SU-DHL-6 (cell line): ENCODE results near the gene UBE4B.

Experiments used
- H2AFZ ChIP-seq: fragments of 200-600 bp; sonication (generic); 2 replicates; pipeline ENCODE4 v1.6.1; 2014; ENCODE audit warnings: low read depth, mild to moderate bottlenecking, moderate library complexity, mixed read lengths, antibody characterized with exemption, low read length; ENCODE audit not compliant: severe bottlenecking
- H3F3A ChIP-seq: fragments of 200-600 bp; shearing (Covaris generic); 2 replicates; pipeline ENCODE4 v1.6.0; 2016; ENCODE audit warnings: antibody characterized with exemption, mild to moderate bottlenecking; ENCODE audit not compliant: insufficient read depth
- H3K27ac ChIP-seq: fragments of 200-600 bp; sonication (generic); 2 replicates; pipeline ENCODE4 v1.5.1; 2016; ENCODE audit warnings: low read depth, mild to moderate bottlenecking, low read length, moderate library complexity, mixed read lengths
- H3K27me3 ChIP-seq: fragments of 200-600 bp; sonication (generic), shearing (Covaris generic); 2 replicates; pipeline ENCODE4 v1.6.0; 2014; ENCODE audit warnings: mild to moderate bottlenecking, low read length
- H3K36me3 ChIP-seq: fragments of 200-600 bp; sonication (generic); 2 replicates; pipeline ENCODE4 v1.6.1; 2014; ENCODE audit warnings: mild to moderate bottlenecking, low read length, mixed read lengths
- H3K4me2 ChIP-seq: fragments of 300-600, 200-600 bp; shearing (Covaris generic), sonication (generic); 2 replicates; pipeline ENCODE4 v1.6.0; 2014; ENCODE audit warnings: low read length, low read depth, mild to moderate bottlenecking; ENCODE audit not compliant: poor library complexity, severe bottlenecking
- H3K4me3 ChIP-seq: fragments of 200-600 bp; sonication (generic); 2 replicates; pipeline ENCODE4 v1.5.1; 2014; ENCODE audit warnings: antibody characterized with exemption, low read length, mild to moderate bottlenecking, mixed read lengths; ENCODE audit not compliant: insufficient read depth, poor library complexity, severe bottlenecking
- H3K79me2 ChIP-seq: fragments of 200-600 bp; sonication (generic); 2 replicates; pipeline ENCODE4 v1.6.1; 2014; ENCODE audit warnings: mild to moderate bottlenecking, low read length, moderate library complexity; ENCODE audit not compliant: insufficient read depth
- H3K9ac ChIP-seq: fragments of 200-600 bp; sonication (generic); 2 replicates; pipeline ENCODE4 v1.7.0; 2014; ENCODE audit warnings: mild to moderate bottlenecking, low read length
- H3K9me2 ChIP-seq: fragments of 200-600 bp; sonication (generic); replicated peaks from 2 replicates; pipeline ENCODE4 v1.6.1; 2014; ENCODE audit warnings: low read length; ENCODE audit not compliant: insufficient read depth
- H3K9me3 ChIP-seq: fragments of 200-600 bp; sonication (generic); 2 replicates; pipeline ENCODE4 v1.6.1; 2014; ENCODE audit warnings: low read length, mixed read lengths; ENCODE audit not compliant: insufficient read depth
- H4K20me1 ChIP-seq: fragments of 200-600 bp; sonication (generic); 2 replicates; pipeline ENCODE4 v1.6.1; 2014; ENCODE audit warnings: low read depth, mild to moderate bottlenecking, antibody characterized with exemption, low read length, moderate library complexity, mixed read lengths
- EZH2phosphoT487 ChIP-seq: fragments of 200-600 bp; sonication (generic), shearing (Covaris generic); conservative IDR thresholded peaks from 2 replicates; pipeline ENCODE4 v1.6.1; 2018; ENCODE audit warnings: mild to moderate bottlenecking, antibody characterized with exemption, low read length, moderate library complexity, mixed read lengths
- TF ChIP-seq, protein P1 (sequence below): fragments of 200-600 bp; sonication (generic); IDR thresholded peaks from one replicate; pipeline ENCODE4 v1.5.1; 2017; ENCODE audit warnings: antibody characterized with exemption, mild to moderate bottlenecking, low read length, moderate library complexity; ENCODE audit not compliant: insufficient read depth, poor library complexity, severe bottlenecking

Gene UBE4B

GRCh38 chr1:10177876-10178275, 145.1 kb downstream of the UBE4B start:
- H3K27ac ChIP-seq = no peak overlapping the region
- H3K9me3 ChIP-seq = no peaks in the 10 kb centered on the region
- H3K27me3 ChIP-seq = no peaks in the 10 kb centered on the region
- no peak overlapping the region for H3K4me2 ChIP-seq
- no peaks in the 10 kb centered on the region for H3K9me2 ChIP-seq
- no peaks in the 10 kb centered on the region for H3F3A ChIP-seq
- TF ChIP-seq EZH2phosphoT487 = no peak
- TF ChIP-seq, protein P1, sequence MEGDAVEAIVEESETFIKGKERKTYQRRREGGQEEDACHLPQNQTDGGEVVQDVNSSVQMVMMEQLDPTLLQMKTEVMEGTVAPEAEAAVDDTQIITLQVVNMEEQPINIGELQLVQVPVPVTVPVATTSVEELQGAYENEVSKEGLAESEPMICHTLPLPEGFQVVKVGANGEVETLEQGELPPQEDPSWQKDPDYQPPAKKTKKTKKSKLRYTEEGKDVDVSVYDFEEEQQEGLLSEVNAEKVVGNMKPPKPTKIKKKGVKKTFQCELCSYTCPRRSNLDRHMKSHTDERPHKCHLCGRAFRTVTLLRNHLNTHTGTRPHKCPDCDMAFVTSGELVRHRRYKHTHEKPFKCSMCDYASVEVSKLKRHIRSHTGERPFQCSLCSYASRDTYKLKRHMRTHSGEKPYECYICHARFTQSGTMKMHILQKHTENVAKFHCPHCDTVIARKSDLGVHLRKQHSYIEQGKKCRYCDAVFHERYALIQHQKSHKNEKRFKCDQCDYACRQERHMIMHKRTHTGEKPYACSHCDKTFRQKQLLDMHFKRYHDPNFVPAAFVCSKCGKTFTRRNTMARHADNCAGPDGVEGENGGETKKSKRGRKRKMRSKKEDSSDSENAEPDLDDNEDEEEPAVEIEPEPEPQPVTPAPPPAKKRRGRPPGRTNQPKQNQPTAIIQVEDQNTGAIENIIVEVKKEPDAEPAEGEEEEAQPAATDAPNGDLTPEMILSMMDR = no peak
- no peak overlapping the region for H2AFZ ChIP-seq
- H4K20me1 ChIP-seq = no peaks in the 10 kb centered on the region
- H3K79me2 ChIP-seq = no peaks in the 10 kb centered on the region
- H3K4me3 ChIP-seq = no peak overlapping the region
- H3K9ac ChIP-seq = no peak overlapping the region
- H3K36me3 ChIP-seq = no peaks in the 10 kb centered on the region

GRCh38 chr1:10178597-10179405, 146.0 kb downstream of the UBE4B start:
- no peak overlapping the region for H3K4me2 ChIP-seq
- no peak overlapping the region for H3K27ac ChIP-seq
- H3K9me2 ChIP-seq = no peaks in the 10 kb centered on the region
- no peaks in the 10 kb centered on the region for H4K20me1 ChIP-seq
- TF ChIP-seq, protein P1 = no peak
- no peak for TF ChIP-seq EZH2phosphoT487
- H2AFZ ChIP-seq = no peak overlapping the region
- no peaks in the 10 kb centered on the region for H3K36me3 ChIP-seq
- H3K27me3 ChIP-seq = no peaks in the 10 kb centered on the region
- no peak overlapping the region for H3K9ac ChIP-seq
- no peaks in the 10 kb centered on the region for H3F3A ChIP-seq
- no peaks in the 10 kb centered on the region for H3K9me3 ChIP-seq
- no peak overlapping the region for H3K4me3 ChIP-seq
- no peaks in the 10 kb centered on the region for H3K79me2 ChIP-seq

DNA sequence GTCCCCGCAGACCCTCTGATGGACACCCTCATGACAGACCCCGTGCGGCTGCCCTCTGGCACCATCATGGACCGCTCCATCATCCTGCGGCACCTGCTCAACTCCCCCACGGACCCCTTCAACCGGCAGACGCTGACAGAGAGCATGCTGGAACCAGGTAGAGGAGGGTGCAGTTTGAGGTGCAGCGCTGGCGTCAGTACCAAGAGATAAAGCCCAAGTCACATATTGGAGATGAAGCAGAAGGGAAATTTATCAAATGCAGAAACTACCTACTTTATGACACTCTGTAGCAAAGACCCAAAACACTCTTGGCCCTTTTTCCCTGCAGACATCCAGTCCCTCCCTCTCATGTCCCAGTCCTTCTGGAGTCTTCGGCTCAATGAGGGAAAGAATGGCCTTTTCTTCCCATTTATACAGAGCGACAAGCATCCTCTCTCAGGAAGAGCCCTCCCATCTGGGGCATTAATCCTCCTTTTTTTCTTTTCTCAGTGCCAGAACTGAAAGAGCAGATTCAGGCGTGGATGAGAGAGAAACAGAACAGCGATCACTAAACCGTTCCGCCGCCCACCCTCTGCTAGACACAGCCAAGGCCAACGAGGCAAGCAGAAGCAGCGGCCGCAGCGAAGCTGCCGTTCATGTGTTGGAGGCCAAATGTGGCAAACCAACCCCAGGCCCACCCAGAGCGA, 146.8 kb downstream of the UBE4B start:
- Histone ChIP-seq H3K4me3 (no peak overlapping the region), H3K9ac (no peak overlapping the region)

More for the DNA sequence above, 146.8 kb downstream of the UBE4B start:
- Histone ChIP-seq H3K27me3 (no peaks in the 10 kb centered on the region), H3K79me2 (no peaks in the 10 kb centered on the region), H4K20me1 (no peaks in the 10 kb centered on the region), H3F3A (no peaks in the 10 kb centered on the region), H3K36me3 (no peaks in the 10 kb centered on the region), H3K9me2 (no peaks in the 10 kb centered on the region), H3K27ac (no peak overlapping the region), H3K9me3 (no peaks in the 10 kb centered on the region), H2AFZ (no peak overlapping the region), H3K4me2 (no peak overlapping the region)
- TF ChIP-seq, protein P1 = no peak
- no peak for TF ChIP-seq EZH2phosphoT487
